IPS-18c (cell line): ENCODE measurements around the gene MATN1.

Source experiments
- H3K4me3 ChIP-seq: 2 replicates; pipeline ENCODE4 v1.7.0; 2013; ENCODE audit warnings: low read depth, mild to moderate bottlenecking, low read length, moderate library complexity; ENCODE audit not compliant: insufficient read depth
- H3K9me3 ChIP-seq: one replicate; pipeline ENCODE4 v1.6.1; 2013; ENCODE audit warnings: mild to moderate bottlenecking, low read length, moderate library complexity; ENCODE audit not compliant: control insufficient read depth, insufficient read depth

Gene MATN1

GRCh38 chr1:30684881-30685795, 38.2 kb downstream of the MATN1 start:
- H3K4me3 ChIP-seq = peak overlapping the region; percentile 51
- peaks cover 7% of the 10 kb centered on the region for H3K9me3 ChIP-seq

- no peak overlapping the region for H3K4me3 ChIP-seq
- H3K9me3 ChIP-seq = peaks cover 7% of the 10 kb centered on the region
Measured at GRCh38 chr1:30684259-30684658, 39.1 kb downstream of the MATN1 start.

- H3K4me3 ChIP-seq = no peak overlapping the region
Measured at GRCh38 chr1:30683699-30684098, 39.7 kb downstream of the MATN1 start.

GRCh38 chr1:30682396-30683275, 40.7 kb downstream of the MATN1 start:
- Histone ChIP-seq H3K4me3 (no peak overlapping the region), H3K9me3 (peaks cover 7% of the 10 kb centered on the region)

More at GRCh38 chr1:30683699-30684098, 39.7 kb downstream of the MATN1 start:
- peaks cover 7% of the 10 kb centered on the region for H3K9me3 ChIP-seq

- Histone ChIP-seq H3K9me3 (peaks cover 5% of the 10 kb centered on the region), H3K4me3 (no peak overlapping the region)
Measured at GRCh38 chr1:30681782-30682181, 41.6 kb downstream of the MATN1 start.

- Histone ChIP-seq H3K4me3 (no peak overlapping the region), H3K9me3 (peaks cover 5% of the 10 kb centered on the region)
Measured at GRCh38 chr1:30680879-30681278, 42.5 kb downstream of the MATN1 start.

GRCh38 chr1:30680429-30680828, 43.0 kb downstream of the MATN1 start:
- H3K4me3 ChIP-seq = no peak overlapping the region
- peaks cover 5% of the 10 kb centered on the region for H3K9me3 ChIP-seq

GRCh38 chr1:30679976-30680305, 43.4 kb downstream of the MATN1 start:
- Histone ChIP-seq H3K4me3 (no peak overlapping the region), H3K9me3 (peaks cover 5% of the 10 kb centered on the region)

GRCh38 chr1:30679201-30679975, 44.0 kb downstream of the MATN1 start:
- H3K9me3 ChIP-seq = peaks cover 5% of the 10 kb centered on the region
- no peak overlapping the region for H3K4me3 ChIP-seq

GRCh38 chr1:30678209-30678608, 45.2 kb downstream of the MATN1 start:
- Histone ChIP-seq H3K9me3 (peaks cover 5% of the 10 kb centered on the region), H3K4me3 (no peak overlapping the region)

- peaks cover 3% of the 10 kb centered on the region for H3K9me3 ChIP-seq
- H3K4me3 ChIP-seq = no peak overlapping the region
Measured at GRCh38 chr1:30677471-30677870, 45.9 kb downstream of the MATN1 start.

- Histone ChIP-seq H3K4me3 (no peak overlapping the region), H3K9me3 (peaks cover 3% of the 10 kb centered on the region)
Measured at GRCh38 chr1:30675761-30676160, 47.6 kb downstream of the MATN1 start.

- H3K4me3 ChIP-seq = no peak overlapping the region
- H3K9me3 ChIP-seq = peaks cover 2% of the 10 kb centered on the region
Measured at GRCh38 chr1:30675289-30675688, 48.1 kb downstream of the MATN1 start.

GRCh38 chr1:30673395-30673794, 50.0 kb downstream of the MATN1 start:
- no peaks in the 10 kb centered on the region for H3K9me3 ChIP-seq

GRCh38 chr1:30672661-30673060, 50.7 kb downstream of the MATN1 start:
- no peaks in the 10 kb centered on the region for H3K9me3 ChIP-seq
- H3K4me3 ChIP-seq = no peak overlapping the region

More at GRCh38 chr1:30673395-30673794, 50.0 kb downstream of the MATN1 start:
- H3K4me3 ChIP-seq = no peak overlapping the region

- Histone ChIP-seq H3K9me3 (no peaks in the 10 kb centered on the region), H3K4me3 (no peak overlapping the region)
Measured at GRCh38 chr1:30670240-30671060, 52.9 kb downstream of the MATN1 start.
